Posterior vena cava (tissue), 2 donors: ENCODE data around the gene SENP5. TPM values are rescaled to one million over a fixed set of nuclear protein-coding genes. Genes with fewer than 3 reads are reported as not detected.
"Not testable (repeated sequence)": the region's sequence is repeated elsewhere in the genome, so short reads cannot be mapped to it uniquely, and the experiment has no call there.

Experiments used
- DNase-seq: peaks from one replicate; pipeline ENCODE4 v3.0.0-alpha.2; 2020; ENCODE audit warnings: low spot score
- intact Hi-C, 2 donors: fragments of 100-400 bp; cut with DNase I; formaldehyde crosslinking; loops; one replicate each; pipeline versions ENCODE4 v1.14.1 to v1.14.2; 2022 to 2023
- long read RNA-seq, 2 donors: library from polyadenylated mRNA; unstranded; transcript quantifications; one replicate each; pipeline ENCODE4 v2.0.0, GENCODE V29; 2020 to 2021
- total RNA-seq, 2 donors: library from RNA; stranded (reverse); fragmentation: NEBNext Ultra II Directional; extraction: Animal tissue kit (Norgen Biotek cat#: 25700); gene quantifications; one replicate each; pipeline ENCODE4 v1.2.1, GENCODE V29; 2021
- donor health status: DM: yes; HTN: yes; CAD: no.
- donor health status: DM: yes; HTN: yes; CAD: no.

Gene SENP5
- total RNA-seq = 10 to 100 TPM; 26.5 to 35.9 TPM
- long read RNA-seq, donor 1, full-length matches to known transcripts = 3 of 4 reads
- long read RNA-seq, donor 1, partial matches to known transcripts = 1 of 4 reads
- long read RNA-seq, donor 1, other reads (novel, unspliced or antisense) = 0 of 4 reads
- long read RNA-seq, donor 2, full-length matches to known transcripts = 3 of 10 reads
- long read RNA-seq, donor 2, partial matches to known transcripts = 4 of 10 reads
- long read RNA-seq, donor 2, other reads (novel, unspliced or antisense) = 3 of 10 reads

DNA sequence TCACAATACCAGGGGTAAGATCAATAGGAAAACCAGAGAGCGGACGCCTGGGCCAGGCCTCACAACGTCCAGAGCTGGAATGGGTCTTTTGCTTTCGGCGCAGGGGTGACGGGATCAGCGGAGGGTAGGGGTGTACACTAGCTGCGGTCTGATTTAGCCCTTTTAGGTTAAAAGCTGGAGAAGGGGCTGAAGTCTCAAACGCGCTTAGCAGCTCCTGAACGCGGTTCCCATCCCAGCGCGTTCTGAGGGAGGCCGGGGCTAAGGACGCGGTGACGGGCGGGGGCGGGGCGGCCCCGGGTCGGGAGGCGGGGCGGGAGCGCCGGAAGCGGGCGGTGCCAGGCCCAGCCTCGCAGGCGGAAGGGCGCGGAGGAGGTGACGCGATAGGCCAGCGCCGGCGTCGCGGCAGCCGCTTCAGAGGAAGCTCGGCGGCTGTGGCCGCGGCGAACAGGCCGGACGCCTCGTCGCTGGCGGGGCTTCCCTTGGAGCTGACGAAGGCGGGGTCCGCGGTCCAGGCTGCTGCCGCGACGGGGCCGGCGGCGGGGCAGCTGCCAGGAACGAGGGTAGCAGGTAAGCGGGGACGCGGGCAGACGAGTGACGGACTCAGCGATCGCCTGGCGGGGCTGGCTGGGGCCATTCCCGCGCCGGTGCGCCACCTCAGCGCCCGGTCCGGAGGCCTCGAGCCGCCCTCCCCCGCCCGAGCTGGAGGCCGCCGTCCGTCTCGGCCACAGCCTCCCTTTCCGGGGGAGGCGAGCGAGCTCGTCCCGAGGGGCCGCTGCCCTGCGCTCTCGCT, at the start of gene SENP5:
Gene SENP5 (plus strand): TSS at position 414 of the 790 bp plus-strand sequence. CDS start 17,262 bp downstream, outside the sequence.
- DNase-seq = peak; percentile 98
- intact Hi-C loops = no loop called here

DNA sequence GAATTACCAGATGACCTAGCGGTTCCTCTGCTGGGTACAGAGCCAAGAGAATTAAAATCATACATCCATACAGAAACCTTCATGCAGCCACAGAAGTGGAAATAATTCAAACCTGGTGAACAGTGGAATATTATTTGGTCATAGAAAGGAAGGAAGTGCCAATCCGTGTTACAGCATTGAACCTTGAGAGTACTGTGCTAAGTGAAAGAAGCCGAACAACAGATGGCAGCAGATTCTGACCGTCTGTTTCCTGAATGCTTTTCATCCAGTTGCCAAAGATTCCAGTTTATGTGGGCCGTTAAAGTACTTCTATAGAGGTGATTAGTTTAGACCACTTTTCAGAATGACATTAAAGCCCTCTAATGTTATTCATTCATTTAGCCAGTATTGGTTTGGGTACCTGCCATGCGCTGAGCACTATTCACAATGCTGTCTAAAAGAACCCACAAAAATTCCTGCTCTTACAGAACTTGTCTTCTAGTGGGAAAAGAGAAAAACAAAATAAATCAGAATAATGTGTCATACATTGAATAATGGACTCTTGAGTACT, 45.8 kb upstream of the SENP5 start:
- intact Hi-C loops = no loop called here
- DNase-seq = no peak

DNA sequence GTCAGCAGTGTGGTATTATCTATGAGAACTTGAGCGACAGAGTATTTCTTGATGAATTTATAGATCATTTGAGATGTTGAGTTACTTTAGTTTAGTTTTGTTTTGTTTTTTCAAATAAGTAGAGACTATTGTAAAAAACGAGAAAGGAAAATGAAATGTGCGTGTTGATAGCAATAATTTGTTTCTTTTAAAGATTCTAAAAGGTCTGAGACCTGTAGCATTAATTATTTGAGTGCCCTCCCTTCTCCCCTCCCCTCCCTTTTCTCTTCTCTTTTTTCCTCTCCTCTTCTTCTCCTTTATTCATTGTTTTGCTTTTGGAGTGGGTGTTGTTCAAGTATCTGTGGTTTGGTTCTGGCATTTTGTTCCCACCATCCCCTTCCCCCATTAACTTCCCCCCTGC, 38.1 kb upstream of the SENP5 start:
- DNase-seq, intact Hi-C loops: not testable (repeated sequence)

DNA sequence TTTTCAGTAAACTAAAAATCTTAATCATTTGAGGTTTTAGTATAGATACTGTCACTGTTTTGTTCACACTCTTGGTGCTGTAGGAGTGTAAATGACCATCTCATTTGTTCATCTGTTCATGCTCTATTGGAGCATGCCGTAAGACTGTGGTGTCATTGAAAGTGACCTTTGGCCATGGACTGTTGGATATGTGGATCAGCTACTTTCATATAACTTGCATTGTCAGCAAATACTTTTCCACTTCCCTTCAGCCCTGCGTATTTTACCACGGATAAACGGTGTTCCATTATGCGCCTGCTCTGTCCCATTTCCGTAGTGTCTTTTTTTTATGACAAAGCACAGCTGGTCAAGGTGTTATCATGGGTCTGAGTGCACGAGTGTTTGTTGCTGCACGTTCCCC, 32.6 kb upstream of the SENP5 start:
- intact Hi-C loops = no loop called here
- DNase-seq = no peak

GRCh38 chr3:196836626-196837025, 31.1 kb upstream of the SENP5 start:
- intact Hi-C loops, DNase-seq: not testable (repeated sequence)

DNA sequence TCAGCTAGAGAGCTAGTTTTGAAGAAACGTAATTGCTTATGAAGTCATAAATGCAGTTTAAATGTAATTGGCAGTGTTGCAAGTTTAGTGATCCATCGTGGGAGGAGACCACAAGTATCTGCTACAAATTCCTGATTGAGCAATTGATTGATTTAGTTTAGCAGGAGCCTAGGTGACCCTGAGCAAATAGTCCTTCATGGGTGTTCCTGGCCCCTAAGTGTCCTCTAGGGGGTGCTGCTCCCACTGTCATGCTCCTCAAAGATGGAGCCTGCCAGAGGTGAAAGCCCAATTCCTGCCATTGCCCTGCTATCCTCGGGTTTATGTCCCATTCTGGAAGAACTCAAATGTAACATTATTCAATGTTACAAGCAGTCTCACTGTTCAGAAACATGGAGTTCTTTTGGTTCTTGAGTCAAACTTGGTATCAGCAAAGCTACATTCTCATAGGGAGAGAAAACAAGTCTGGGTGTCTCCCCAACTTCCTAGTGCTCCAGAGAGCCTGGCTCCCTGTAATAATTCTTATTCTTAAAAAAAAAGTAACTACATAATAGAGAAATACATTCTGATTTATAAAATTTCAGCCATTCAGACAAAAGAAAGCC, 29.8 kb upstream of the SENP5 start:
- DNase-seq = no peak
- intact Hi-C loops = no loop called here

DNA sequence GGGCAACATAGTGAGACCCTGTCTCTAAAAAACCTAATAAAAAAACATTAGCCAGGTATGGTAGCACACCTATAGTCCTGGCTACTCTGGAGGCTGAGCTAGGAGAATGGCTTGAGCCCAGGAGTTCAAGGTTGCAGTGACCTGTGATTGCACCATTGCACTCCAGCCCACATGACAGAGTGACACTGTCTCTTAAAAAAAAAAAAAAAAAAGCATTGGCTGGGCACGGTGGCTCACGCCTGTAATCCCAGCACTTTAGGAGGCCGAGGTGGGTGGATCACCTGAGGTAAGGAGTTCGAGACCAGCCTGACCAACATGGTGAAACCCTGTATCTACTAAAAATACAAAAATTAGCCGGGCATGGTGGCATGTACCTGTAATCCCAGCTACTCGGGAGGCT, 28.4 kb upstream of the SENP5 start:
- DNase-seq, intact Hi-C loops: not testable (repeated sequence)

DNA sequence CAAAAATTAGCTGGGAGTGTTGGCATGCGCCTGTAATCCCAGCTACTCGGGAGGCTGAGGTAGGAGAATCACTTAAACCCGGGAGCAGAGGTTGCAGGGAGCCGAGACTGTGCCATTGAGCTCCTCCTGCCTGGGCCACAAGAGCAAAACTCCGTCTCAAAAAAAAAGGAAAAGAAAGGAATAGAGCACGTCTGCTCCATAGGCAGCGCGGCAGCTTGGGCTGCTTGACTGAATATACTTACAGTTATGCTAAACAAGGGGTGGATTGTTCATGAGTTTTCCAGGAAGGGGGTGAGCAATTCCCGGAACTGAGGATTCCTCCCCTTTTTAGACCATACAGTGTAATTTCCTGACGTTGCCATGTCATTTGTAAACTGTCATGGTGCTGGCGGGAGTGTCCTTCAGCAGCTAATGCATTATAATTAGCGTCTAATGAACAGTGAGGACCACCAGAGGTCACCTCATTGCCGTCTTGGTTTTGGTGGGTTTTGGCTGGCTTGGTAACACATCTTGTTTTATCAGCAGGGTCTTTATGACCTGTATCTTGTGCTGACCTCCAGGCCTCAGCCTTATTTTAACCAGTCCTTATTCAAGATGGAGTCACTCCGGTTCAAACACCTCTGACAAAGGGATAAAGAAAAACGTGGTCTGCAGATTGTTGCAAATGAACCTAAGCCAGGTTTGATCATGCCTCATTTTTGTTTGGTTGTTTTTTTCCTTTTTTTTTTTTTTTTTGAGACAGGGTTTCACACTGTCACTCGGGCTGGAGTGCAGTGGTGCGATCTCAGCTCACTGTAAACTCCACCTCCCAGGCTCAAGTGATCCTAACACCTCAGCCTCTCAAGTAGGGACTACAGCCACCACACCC, 24.9 kb upstream of the SENP5 start:
- no peak for DNase-seq
- intact Hi-C loops = no loop called here

GRCh38 chr3:196843435-196844110, 24.1 kb upstream of the SENP5 start:
- intact Hi-C loops = no loop called here
- no peak for DNase-seq

DNA sequence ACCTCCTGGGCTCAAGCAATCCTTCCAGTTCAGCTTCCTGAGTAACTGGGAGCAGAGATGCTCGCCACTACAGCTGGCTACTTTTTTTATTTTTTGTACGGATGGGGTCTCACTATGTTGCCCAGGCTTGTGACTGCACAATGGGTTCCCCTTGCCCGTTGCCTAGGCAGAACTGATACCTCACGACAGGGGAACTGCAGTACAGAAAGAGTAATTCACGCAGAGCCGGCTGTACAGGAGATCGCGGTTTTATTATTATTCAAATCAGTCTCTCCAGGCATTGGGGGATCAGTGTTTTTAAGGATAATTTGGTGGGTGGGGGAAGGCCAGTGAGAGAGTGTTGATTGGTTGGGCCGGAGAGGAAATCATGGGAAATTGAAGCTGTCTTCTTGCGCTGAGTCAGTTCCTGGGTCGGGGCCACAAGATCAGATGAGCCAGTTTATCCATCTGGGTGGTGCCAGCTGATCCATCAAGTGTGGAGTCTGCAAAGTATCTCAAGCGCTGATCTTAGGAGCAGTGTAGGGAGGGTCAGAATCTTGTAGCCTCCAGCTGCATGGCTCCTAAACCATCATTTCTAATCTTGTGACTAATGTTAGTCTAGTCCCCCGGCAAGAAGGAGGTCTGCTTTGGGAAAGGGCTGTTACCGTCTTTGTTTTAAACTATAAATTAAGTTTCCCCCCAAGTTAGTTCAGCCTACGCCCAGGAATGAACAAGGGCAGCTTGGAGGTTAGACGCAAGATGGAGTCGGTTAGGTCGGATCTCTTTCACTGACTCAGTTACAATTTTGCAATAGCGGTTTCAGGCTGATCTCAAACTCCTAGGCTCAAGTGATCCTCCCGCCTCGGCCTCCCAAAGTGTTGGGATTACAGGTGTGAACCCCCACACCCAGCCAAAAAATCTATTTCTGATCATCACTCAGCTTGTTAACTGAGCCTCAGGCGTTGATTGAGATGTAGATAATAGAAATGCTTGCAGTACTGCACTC, 23.2 kb upstream of the SENP5 start:
- DNase-seq, intact Hi-C loops: not testable (repeated sequence)

GRCh38 chr3:196848375-196848774, 19.3 kb upstream of the SENP5 start:
- intact Hi-C loops, DNase-seq: not testable (repeated sequence)

DNA sequence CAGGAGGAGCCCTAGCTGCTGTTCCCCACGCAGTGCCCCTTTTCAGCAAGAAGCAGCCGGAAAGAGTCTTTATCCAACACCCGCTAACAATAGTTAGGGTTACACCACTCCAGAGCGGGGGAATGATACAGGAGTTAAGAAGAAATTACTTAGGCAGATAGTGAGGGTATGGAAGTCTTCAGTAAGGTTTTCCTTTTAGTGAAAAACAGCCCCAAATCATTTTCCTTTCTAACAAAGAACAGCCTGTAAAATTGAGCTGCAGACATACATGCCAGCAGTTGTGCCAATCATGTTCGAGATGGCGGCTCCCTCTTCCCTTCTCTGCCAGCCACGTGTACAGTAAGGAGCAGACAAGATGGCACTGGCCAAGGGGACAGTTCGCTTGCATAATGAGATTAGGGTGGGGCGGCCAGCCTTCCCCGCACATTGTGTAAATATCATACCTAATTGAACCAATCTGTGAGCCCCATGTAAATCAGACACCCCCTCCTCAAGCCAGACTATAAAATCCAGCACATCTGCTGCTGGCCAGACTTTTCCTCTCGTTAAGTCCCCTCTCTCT, 18.5 kb upstream of the SENP5 start:
- DNase-seq = no peak
- intact Hi-C loops = no loop called here

GRCh38 chr3:196863000-196863399, 4.7 kb upstream of the SENP5 start:
- intact Hi-C loops, DNase-seq: not testable (repeated sequence)

DNA sequence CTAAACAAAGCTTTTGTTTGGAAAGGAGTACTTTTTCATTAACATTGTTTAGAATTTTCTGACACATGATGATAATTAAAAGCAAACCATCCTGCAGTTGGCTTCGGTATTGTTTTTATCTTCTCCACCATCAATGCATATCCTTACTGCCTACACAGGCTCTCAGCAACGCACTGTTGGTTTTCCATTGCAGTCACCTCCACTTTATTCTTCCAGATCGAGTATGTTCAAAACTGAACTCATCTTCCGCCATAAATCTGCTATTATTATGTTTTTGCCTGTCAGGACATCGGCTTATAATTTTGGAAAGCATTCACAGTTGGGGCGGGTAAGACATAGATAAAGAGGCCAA, 589 bp upstream of the SENP5 start:
- no peak for DNase-seq
- intact Hi-C loops = no loop called here

DNA sequence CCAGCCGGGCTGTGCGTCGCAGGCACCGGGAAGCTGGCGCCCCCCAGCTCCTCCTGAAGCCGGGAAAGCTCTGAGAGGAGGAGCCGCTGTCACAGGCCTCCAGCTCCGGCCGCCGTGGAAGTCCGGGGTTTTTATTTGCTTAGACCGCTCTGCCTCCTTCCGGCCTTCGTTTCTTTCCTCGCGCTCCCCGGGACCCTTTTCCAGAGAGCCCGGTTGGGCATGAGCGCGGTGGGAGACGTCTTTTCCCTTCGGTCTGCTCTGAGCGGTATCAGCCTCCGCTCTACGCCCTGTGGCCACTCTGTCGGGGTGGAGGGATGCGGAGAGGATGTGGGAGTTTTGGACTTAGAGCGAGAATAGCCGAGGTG, 559 bp downstream of the SENP5 start:
- DNase-seq = no peak
- intact Hi-C loops = no loop called here

GRCh38 chr3:196872316-196872715, 4.6 kb downstream of the SENP5 start:
- intact Hi-C loops = no loop called here
- DNase-seq = no peak

- DNase-seq, intact Hi-C loops: not testable (repeated sequence)
Measured at GRCh38 chr3:196874511-196875094, 6.9 kb downstream of the SENP5 start.
